ENCODE data around the gene DNAJC4. TPM values are rescaled to one million over a fixed set of nuclear protein-coding genes. Genes with fewer than 3 reads are reported as not detected.

The DNAJC4 gene
- total and polyA plus RNA-seq, 9 of the 15 experiments (the other 6 are each of a cell fraction or from before 2014, with no cell fraction given), result 4.0 to 32.6 (median 19.9) TPM

- TF ChIP-seq, protein P1, sequence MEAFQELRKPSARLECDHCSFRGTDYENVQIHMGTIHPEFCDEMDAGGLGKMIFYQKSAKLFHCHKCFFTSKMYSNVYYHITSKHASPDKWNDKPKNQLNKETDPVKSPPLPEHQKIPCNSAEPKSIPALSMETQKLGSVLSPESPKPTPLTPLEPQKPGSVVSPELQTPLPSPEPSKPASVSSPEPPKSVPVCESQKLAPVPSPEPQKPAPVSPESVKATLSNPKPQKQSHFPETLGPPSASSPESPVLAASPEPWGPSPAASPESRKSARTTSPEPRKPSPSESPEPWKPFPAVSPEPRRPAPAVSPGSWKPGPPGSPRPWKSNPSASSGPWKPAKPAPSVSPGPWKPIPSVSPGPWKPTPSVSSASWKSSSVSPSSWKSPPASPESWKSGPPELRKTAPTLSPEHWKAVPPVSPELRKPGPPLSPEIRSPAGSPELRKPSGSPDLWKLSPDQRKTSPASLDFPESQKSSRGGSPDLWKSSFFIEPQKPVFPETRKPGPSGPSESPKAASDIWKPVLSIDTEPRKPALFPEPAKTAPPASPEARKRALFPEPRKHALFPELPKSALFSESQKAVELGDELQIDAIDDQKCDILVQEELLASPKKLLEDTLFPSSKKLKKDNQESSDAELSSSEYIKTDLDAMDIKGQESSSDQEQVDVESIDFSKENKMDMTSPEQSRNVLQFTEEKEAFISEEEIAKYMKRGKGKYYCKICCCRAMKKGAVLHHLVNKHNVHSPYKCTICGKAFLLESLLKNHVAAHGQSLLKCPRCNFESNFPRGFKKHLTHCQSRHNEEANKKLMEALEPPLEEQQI (IDR thresholded peaks at IDR 0.05), result no peak
- TF ChIP-seq PRPF4 (IDR thresholded peaks at IDR 0.05; ENCODE audit: insufficient read depth, low read depth, low read length, poor library complexity, severe bottlenecking), result peak; percentile 48
- TF ChIP-seq POLR2B (IDR thresholded peaks at IDR 0.05; ENCODE audit: low read depth, partially characterized antibody), result peak; percentile 64
- TF ChIP-seq ZNF143 (CRISPR knock-in tag; IDR thresholded peaks at IDR 0.05), result 0 out of 2 replicates have a peak, but pooled peaks have one; percentile 40
- no peak for TF ChIP-seq BRD9 (IDR thresholded peaks at IDR 0.05; ENCODE audit: low read depth, partially characterized antibody)
- peak; percentile 27; the same call in 1 of the 2 replicates for TF ChIP-seq NKRF (IDR thresholded peaks at IDR 0.05; ENCODE audit: borderline replicate concordance)
- no peak for TF ChIP-seq XRCC4 (IDR thresholded peaks at IDR 0.05; ENCODE audit: extremely low read depth, insufficient read depth, insufficient read length)
- TF ChIP-seq ATF4 (CRISPR knock-in tag; IDR thresholded peaks at IDR 0.05), result no peak
- 0 out of 2 replicates have a peak, but pooled peaks have one; percentile 21 for TF ChIP-seq ZNF431 (CRISPR knock-in tag; IDR thresholded peaks at IDR 0.05)
- TF ChIP-seq RBM14 (IDR thresholded peaks at IDR 0.05; ENCODE audit: borderline replicate concordance, insufficient read depth, low read depth, low read length), result no peak
- TF ChIP-seq ETV1 (tag; conservative IDR thresholded peaks at IDR 0.05; ENCODE audit: low read depth), result no peak; the same call in 1 of the 2 replicates
- TF ChIP-seq RBM15 (IDR thresholded peaks at IDR 0.05; ENCODE audit: insufficient read depth, low read length), result no peak
- TF ChIP-seq GATAD2B (IDR thresholded peaks at IDR 0.05; ENCODE audit: borderline replicate concordance), result no peak; the same call in 1 of the 2 replicates
- TF ChIP-seq PHB (CRISPR knock-in tag; IDR thresholded peaks at IDR 0.05), result peak; percentile 36; the same call in 1 of the 2 replicates
- 0 out of 2 replicates have a peak, but pooled peaks have one; percentile 41 for TF ChIP-seq SAFB (IDR thresholded peaks at IDR 0.05; ENCODE audit: borderline replicate concordance, low read depth, low read length)
- TF ChIP-seq FOXA1 (IDR thresholded peaks at IDR 0.05; ENCODE audit: borderline replicate concordance), result no peak
- no peak for TF ChIP-seq ZNF354B (CRISPR knock-in tag; IDR thresholded peaks at IDR 0.05)
- TF ChIP-seq RCOR1 (IDR thresholded peaks at IDR 0.05; ENCODE audit: borderline replicate concordance in 1 of 2, low read depth in 2 of 2, low read length in 2 of 2), result peak in 1 of 2 experiments; percentile 34; a peak in 1 of 4 replicates
- TF ChIP-seq ZNF655 (CRISPR knock-in tag; IDR thresholded peaks at IDR 0.05), result no peak
Observed at GRCh38 chr11:64241491-64242374, 11.4 kb downstream of the DNAJC4 start (continued).
